ENCODE measurements around the gene LYSMD4. TPM values are rescaled to one million over a fixed set of nuclear protein-coding genes. Genes with fewer than 3 reads are reported as not detected.

Gene LYSMD4
- total RNA-seq, 2 donors from 2014 or later, result 6.8 to 9.7 TPM

GRCh38 chr15:99731336-99732123 is 1.7 kb downstream of the LYSMD4 start:
- Histone ChIP-seq H3K4me1 (ENCODE audit: control insufficient read depth in 1 of 2, low read depth in 2 of 2) (peaks cover 8 to 20% of the 10 kb centered on the region in 2 donors), H3K36me3 (no peaks in the 10 kb centered on the region), H3K27me3 (replicated peaks; ENCODE audit: insufficient read depth) (no peaks in the 10 kb centered on the region), H3K27ac (peak overlapping the region in 1 of 2 donors; percentile 86), H3K4me3 (peak overlapping the region; percentile 81), H3K9me3 (no peaks in the 10 kb centered on the region)
- TF ChIP-seq CTCF (IDR thresholded peaks at IDR 0.05), result no peak
- DNase-seq (ENCODE audit: low spot score) (no peak), ATAC-seq (ENCODE audit: insufficient number of reproducible peaks, low FRiP score, low read depth) (no peak)

GRCh38 chr15:99729920-99730319 is 3.3 kb downstream of the LYSMD4 start:
- H3K4me3 ChIP-seq, result no peak overlapping the region
- peak; percentile 30 for TF ChIP-seq CTCF (IDR thresholded peaks at IDR 0.05)
- peaks cover 8 to 20% of the 10 kb centered on the region in 2 donors for H3K4me1 ChIP-seq (ENCODE audit: control insufficient read depth in 1 of 2, low read depth in 2 of 2)
- no peak overlapping the region for H3K27ac ChIP-seq
- no peaks in the 10 kb centered on the region for H3K9me3 ChIP-seq
- ATAC-seq (ENCODE audit: insufficient number of reproducible peaks, low FRiP score, low read depth) (no peak), DNase-seq (ENCODE audit: low spot score) (no peak)
- H3K27me3 ChIP-seq (replicated peaks; ENCODE audit: insufficient read depth), result no peaks in the 10 kb centered on the region
- H3K36me3 ChIP-seq, result no peaks in the 10 kb centered on the region

GRCh38 chr15:99729327-99729726 is 3.9 kb downstream of the LYSMD4 start:
- TF ChIP-seq CTCF (IDR thresholded peaks at IDR 0.05), result no peak
- ATAC-seq (ENCODE audit: insufficient number of reproducible peaks, low FRiP score, low read depth) (no peak), DNase-seq (ENCODE audit: low spot score) (no peak)
- Histone ChIP-seq H3K27ac (no peak overlapping the region), H3K36me3 (no peaks in the 10 kb centered on the region), H3K27me3 (replicated peaks; ENCODE audit: insufficient read depth) (no peaks in the 10 kb centered on the region), H3K4me3 (no peak overlapping the region), H3K9me3 (no peaks in the 10 kb centered on the region), H3K4me1 (ENCODE audit: control insufficient read depth in 1 of 2, low read depth in 2 of 2) (peaks cover 8 to 20% of the 10 kb centered on the region in 2 donors)

GRCh38 chr15:99728916-99729315 is 4.3 kb downstream of the LYSMD4 start:
- no peak overlapping the region for H3K27ac ChIP-seq
- no peaks in the 10 kb centered on the region for H3K9me3 ChIP-seq
- no peaks in the 10 kb centered on the region for H3K27me3 ChIP-seq (replicated peaks; ENCODE audit: insufficient read depth)
- DNase-seq (ENCODE audit: low spot score) (no peak), ATAC-seq (ENCODE audit: insufficient number of reproducible peaks, low FRiP score, low read depth) (no peak)
- peaks cover 8 to 20% of the 10 kb centered on the region in 2 donors for H3K4me1 ChIP-seq (ENCODE audit: control insufficient read depth in 1 of 2, low read depth in 2 of 2)
- no peaks in the 10 kb centered on the region for H3K36me3 ChIP-seq
- no peak overlapping the region for H3K4me3 ChIP-seq
- TF ChIP-seq CTCF (IDR thresholded peaks at IDR 0.05), result no peak

- no peaks in the 10 kb centered on the region for H3K9me3 ChIP-seq
- DNase-seq (ENCODE audit: low spot score), result no peak
- no peak for TF ChIP-seq CTCF (IDR thresholded peaks at IDR 0.05)
- no peak overlapping the region for H3K4me3 ChIP-seq
- no peaks in the 10 kb centered on the region for H3K36me3 ChIP-seq
- peaks cover 8 to 17% of the 10 kb centered on the region in 2 donors for H3K4me1 ChIP-seq (ENCODE audit: control insufficient read depth in 1 of 2, low read depth in 2 of 2)
- no peaks in the 10 kb centered on the region for H3K27me3 ChIP-seq (replicated peaks; ENCODE audit: insufficient read depth)
- no peak overlapping the region for H3K27ac ChIP-seq
- no peak for ATAC-seq (ENCODE audit: insufficient number of reproducible peaks, low FRiP score, low read depth)
These were observed 5.5 kb downstream of the LYSMD4 start for GRCh38 chr15:99727733-99728132.

Measured in thoracic aorta (tissue), 2 donors.